IMR-90 (cell line): ENCODE measurements around the gene KCNH4. TPM values are rescaled to one million over a fixed set of nuclear protein-coding genes. Genes with fewer than 3 reads are reported as not detected.

Experiments used
- ATAC-seq: fragments of 200-7000 bp; cut with Tn5 transposase; 2 replicates; pipeline ENCODE4 v1.9.1; 2020; ENCODE audit warnings: low read depth, mild to moderate bottlenecking, moderate library complexity
- BruUV-seq: library from RNA; stranded (reverse); fragments of 400-500 nt; replicated peaks from 2 replicates; lab custom pipeline; 2021; lab: Mats Ljungman, UMichigan
- CTCF ChIA-PET: fragments of 300-600 bp; formaldehyde crosslinking; extraction: SDS; loops from one replicate; lab custom pipeline; 2021; ENCODE audit warnings: antibody characterized with exemption; lab: Yijun Ruan, JAX
- POLR2A ChIA-PET: fragments of 300-600 bp; sonication (Branson Sonifier 250); formaldehyde crosslinking; loops from one replicate; lab custom pipeline; 2022; ENCODE audit warnings: antibody characterized with exemption; ENCODE audit not compliant: unreplicated experiment; lab: Charles Lee
- DNase-seq: peaks from one replicate; pipeline ENCODE4 v3.0.0; 2013
- H2AFZ ChIP-seq: replicated peaks from 2 replicates; pipeline ENCODE3; 2013; ENCODE audit warnings: low read length, mild to moderate bottlenecking; ENCODE audit not compliant: poor library complexity
- H2AK5ac ChIP-seq: 2 replicates; pipeline ENCODE4 v1.6.1; 2013; ENCODE audit warnings: low read depth, low read length, inconsistent platforms
- H2AK9ac ChIP-seq: replicated peaks from 2 replicates; pipeline ENCODE3; 2013; ENCODE audit warnings: mild to moderate bottlenecking, low read depth, low read length, moderate library complexity; ENCODE audit not compliant: poor library complexity
- H2BK120ac ChIP-seq: 2 replicates; pipeline ENCODE4 v1.6.1; 2013; ENCODE audit warnings: low read depth, low read length, inconsistent platforms
- H2BK15ac ChIP-seq: 3 replicates; pipeline ENCODE4 v1.6.1; 2013; ENCODE audit warnings: low read depth, low read length, inconsistent platforms
- H2BK20ac ChIP-seq: 2 replicates; pipeline ENCODE4 v1.6.1; 2013; ENCODE audit warnings: low read depth, mild to moderate bottlenecking, inconsistent platforms, low read length, moderate library complexity
- H2BK5ac ChIP-seq: 2 replicates; pipeline ENCODE4 v1.6.1; 2013; ENCODE audit warnings: mild to moderate bottlenecking, low read depth, low read length, inconsistent platforms; ENCODE audit not compliant: poor library complexity, severe bottlenecking
- H3K14ac ChIP-seq: replicated peaks from 2 replicates; pipeline ENCODE4 v1.6.1; 2013; ENCODE audit warnings: low read depth, low read length, inconsistent platforms
- H3K18ac ChIP-seq: 2 replicates; pipeline ENCODE4 v1.6.1; 2013; ENCODE audit warnings: low read depth, low read length, control low read depth
- H3K23ac ChIP-seq: 2 replicates; pipeline ENCODE4 v1.6.1; 2013; ENCODE audit warnings: low read depth, low read length, inconsistent platforms
- H3K27ac ChIP-seq: 2 replicates; pipeline ENCODE4 v1.5.1; 2013; ENCODE audit warnings: mild to moderate bottlenecking, control low read depth, low read length; ENCODE audit not compliant: insufficient read depth
- H3K27me3 ChIP-seq: 2 replicates; pipeline ENCODE4 v1.6.1; 2013; ENCODE audit warnings: low read length; ENCODE audit not compliant: control insufficient read depth, insufficient read depth
- H3K36me3 ChIP-seq: 2 replicates; pipeline ENCODE4 v1.6.1; 2013; ENCODE audit warnings: low read length, mixed read lengths; ENCODE audit not compliant: control insufficient read depth, insufficient read depth
- H3K4ac ChIP-seq: 2 replicates; pipeline ENCODE4 v1.6.1; 2013; ENCODE audit warnings: low read depth, low read length, inconsistent platforms
- H3K4me1 ChIP-seq: 2 replicates; pipeline ENCODE4 v1.6.1; 2013; ENCODE audit warnings: low read length, mixed read lengths; ENCODE audit not compliant: control insufficient read depth, insufficient read depth
- H3K4me2 ChIP-seq: 2 replicates; pipeline ENCODE4 v1.6.1; 2013; ENCODE audit warnings: low read depth, mild to moderate bottlenecking, control low read depth, low read length, moderate library complexity
- H3K4me3 ChIP-seq: 2 replicates; pipeline ENCODE4 v1.5.1; 2013; ENCODE audit warnings: low read depth, mild to moderate bottlenecking, control low read depth, low read length, moderate library complexity; ENCODE audit not compliant: insufficient read depth
- H3K56ac ChIP-seq: 2 replicates; pipeline ENCODE4 v1.6.1; 2013; ENCODE audit warnings: low read length, inconsistent platforms; ENCODE audit not compliant: insufficient read depth; ENCODE audit errors: extremely low read depth
- H3K79me1 ChIP-seq, 2 experiments: 2 replicates each; pipeline ENCODE4 v1.6.1; 2013; ENCODE audit warnings: low read length in 2 of 2, inconsistent platforms in 1 of 2, low read depth in 1 of 2
- H3K9ac ChIP-seq: 2 replicates; pipeline ENCODE4 v1.6.1; 2013; ENCODE audit warnings: low read depth, low read length, control low read depth
- H3K9me1 ChIP-seq: 2 replicates; pipeline ENCODE4 v1.6.1; 2013; ENCODE audit warnings: low read length, inconsistent platforms; ENCODE audit not compliant: insufficient read depth
- H3K9me3 ChIP-seq: 2 replicates; pipeline ENCODE4 v1.6.1; 2013; ENCODE audit warnings: low read length; ENCODE audit not compliant: control insufficient read depth, insufficient read depth
- H4K20me1 ChIP-seq: 2 replicates; pipeline ENCODE4 v1.6.1; 2013; ENCODE audit warnings: low read length, inconsistent platforms; ENCODE audit not compliant: insufficient read depth
- H4K5ac ChIP-seq: 2 replicates; pipeline ENCODE4 v1.6.1; 2013; ENCODE audit warnings: mild to moderate bottlenecking, low read depth, low read length, control low read depth
- H4K8ac ChIP-seq, 2 experiments: 2 replicates each; pipeline ENCODE4 v1.6.1; 2013; ENCODE audit warnings: low read depth in 2 of 2, low read length in 2 of 2, control low read depth in 1 of 2, inconsistent platforms in 1 of 2
- H4K91ac ChIP-seq: 2 replicates; pipeline ENCODE4 v1.6.1; 2013; ENCODE audit warnings: low read depth, low read length, inconsistent platforms; ENCODE audit not compliant: insufficient read depth
- BHLHE40 ChIP-seq: fragments of 150-350 bp; IDR thresholded peaks from 2 replicates; pipeline ENCODE4 v1.6.1; 2016; ENCODE audit warnings: mild to moderate bottlenecking, low read depth, low read length
- CEBPB ChIP-seq: IDR thresholded peaks from 2 replicates; pipeline ENCODE4 v1.6.1; 2012; ENCODE audit warnings: low read depth, low read length, improper control_type of control experiment
- CTCF ChIP-seq: conservative IDR thresholded peaks from 2 replicates; pipeline ENCODE4 v1.5.1; 2012; ENCODE audit warnings: mild to moderate bottlenecking, low read depth, low read length, improper control_type of control experiment
- ELK1 ChIP-seq: fragments of 150-350 bp; IDR thresholded peaks from 2 replicates; pipeline ENCODE4 v1.6.1; 2016; ENCODE audit warnings: low read depth, mild to moderate bottlenecking, low read length, moderate library complexity, borderline replicate concordance
- FOS ChIP-seq: fragments of 150-350 bp; IDR thresholded peaks from 2 replicates; pipeline ENCODE4 v1.6.1; 2016; ENCODE audit warnings: low read depth, low read length
- MAFK ChIP-seq: IDR thresholded peaks from 2 replicates; pipeline ENCODE4 v1.6.1; 2012; ENCODE audit warnings: low read depth, low read length, improper control_type of control experiment
- MXI1 ChIP-seq: IDR thresholded peaks from 2 replicates; pipeline ENCODE4 v1.6.1; 2012; ENCODE audit warnings: low read depth, mild to moderate bottlenecking, low read length, moderate library complexity, borderline replicate concordance
- POLR2A ChIP-seq: IDR thresholded peaks from 2 replicates; pipeline ENCODE4 v1.6.1; 2012; ENCODE audit warnings: mild to moderate bottlenecking, low read depth, low read length
- RAD21 ChIP-seq: IDR thresholded peaks from 2 replicates; pipeline ENCODE4 v1.6.1; 2012; ENCODE audit warnings: low read length, improper control_type of control experiment
- RCOR1 ChIP-seq: IDR thresholded peaks from 2 replicates; pipeline ENCODE4 v1.6.1; 2012; ENCODE audit warnings: mild to moderate bottlenecking, low read length, improper control_type of control experiment; ENCODE audit not compliant: insufficient replicate concordance
- RFX5 ChIP-seq: IDR thresholded peaks from 2 replicates; pipeline ENCODE4 v1.8.0; 2012; ENCODE audit warnings: low read depth, mild to moderate bottlenecking, low read length, moderate library complexity
- SMC3 ChIP-seq: fragments of 150-350 bp; IDR thresholded peaks from 2 replicates; pipeline ENCODE4 v1.6.1; 2016; ENCODE audit warnings: low read depth, mild to moderate bottlenecking, antibody characterized with exemption, low read length, moderate library complexity
- USF2 ChIP-seq: fragments of 150-350 bp; IDR thresholded peaks from 2 replicates; pipeline ENCODE4 v1.6.1; 2017; ENCODE audit warnings: mild to moderate bottlenecking, antibody characterized with exemption, low read length, low read depth
- WGBS, 2 experiments: methylation state at CpG; one replicate each; pipeline versions ENCODE4 v1.1.5 to v1.1.7; 2013; ENCODE audit warnings: missing lambda C conversion rate in 2 of 2; ENCODE audit not compliant: insufficient read length in 1 of 2; ENCODE audit errors: extremely low coverage in 2 of 2; 5-methylcytosine and 5-hydroxymethylcytosine counted together
- dilution Hi-C: fragments of 300-500 bp; cut with HindIII; formaldehyde crosslinking; loops from one replicate; pipeline ENCODE4 v1.14.3; 2018; ENCODE audit warnings: low sequenced_read_pairs; ENCODE audit not compliant: unreplicated experiment
- in situ Hi-C: fragments of 300-500 bp; cut with MboI; formaldehyde crosslinking; loops from 3 replicates; pipeline ENCODE4 v1.14.3; 2019; ENCODE audit warnings: low sequenced_read_pairs, inconsistent platforms, mixed read lengths
- intact Hi-C: fragments of 100-400 bp; cut with micrococcal nuclease; formaldehyde crosslinking; loops from 2 replicates; pipeline ENCODE4 v1.10.0; 2022
- polyA plus RNA-seq, 3 experiments: library from polyadenylated mRNA; depleted of rRNA; stranded (reverse); fragments of >200 nt; gene quantifications; 2 replicates each; pipeline ENCODE4 v1.2.3, GENCODE V29; 2012; ENCODE audit warnings: low replicate concordance in 1 of 3
- total RNA-seq: library from RNA; depleted of rRNA; stranded (reverse); fragments of >200 nt; gene quantifications from 2 replicates; pipeline ENCODE4 v1.2.3, GENCODE V29; 2012

KCNH4 gene
- total and polyA plus RNA-seq, 2 of the 4 experiments (the other 2 are of a cell fraction), result 0.03 TPM; not detected in 1

- peak within 1 kb of the TSS; percentile 94 for H2AFZ ChIP-seq
- peaks cover 18% of the 10 kb centered on the region for H3K27me3 ChIP-seq
- no peak within 1 kb of the TSS for H2BK20ac ChIP-seq
- no peak within 1 kb of the TSS for H3K27ac ChIP-seq
- 0 out of 2 replicates have a peak, but pooled peaks cover 2% of the 10 kb centered on the region for H4K20me1 ChIP-seq
- H3K4me2 ChIP-seq, result peak within 1 kb of the TSS; percentile 34
- H3K9ac ChIP-seq, result no peak within 1 kb of the TSS
- peaks cover 9% of the 10 kb centered on the region for H3K4me1 ChIP-seq
- no peak within 1 kb of the TSS for H2AK5ac ChIP-seq
- POLR2A ChIA-PET, result no interaction called here
- ATAC-seq (no peak), DNase-seq (no peak)
- no peak within 1 kb of the TSS for H2BK120ac ChIP-seq
- H3K9me3 ChIP-seq, result no peaks in the 10 kb centered on the region
- H3K79me1 ChIP-seq, result no peaks in the 10 kb centered on the region
- no peak within 1 kb of the TSS for H3K18ac ChIP-seq
- TF ChIP-seq ELK1 (no peak), MXI1 (no peak), MAFK (no peak), POLR2A (no peak), RFX5 (no peak), CEBPB (no peak), RCOR1 (no peak), SMC3 (no peak), BHLHE40 (no peak), USF2 (no peak), RAD21 (no peak), FOS (no peak), CTCF (no peak)
- dilution Hi-C loops (no loop called here), intact Hi-C loops (no loop called here), in situ Hi-C loops (no loop called here)
- H3K36me3 ChIP-seq, result no peaks in the 10 kb centered on the region
- no peak within 1 kb of the TSS for H2BK15ac ChIP-seq
- CTCF ChIA-PET, result no interaction called here
- H3K4ac ChIP-seq, result peak within 1 kb of the TSS; percentile 22; the same call in 1 of the 2 replicates
- no peak within 1 kb of the TSS for H4K91ac ChIP-seq
- peak within 1 kb of the TSS in 1 of 2 experiments; percentile 49; a peak in 2 of 4 replicates for H4K8ac ChIP-seq
- H2BK5ac ChIP-seq, result no peak within 1 kb of the TSS
- no peak within 1 kb of the TSS for H3K56ac ChIP-seq
- no peak within 1 kb of the TSS for H3K23ac ChIP-seq
- H3K14ac ChIP-seq, result no peak within 1 kb of the TSS
- peak within 1 kb of the TSS; percentile 10 for H3K4me3 ChIP-seq
- 0 out of 2 replicates have a peak, but pooled peaks cover 3% of the 10 kb centered on the region for H3K9me1 ChIP-seq
- BruUV-seq, result no TSS peak
- WGBS, 2 experiments, result no CpG with 5 or more reads among the region's 11 CpGs
- peak within 1 kb of the TSS; percentile 39 for H2AK9ac ChIP-seq
- H4K5ac ChIP-seq, result no peak within 1 kb of the TSS
Observed at GRCh38 chr17:42184713-42185620, 4.0 kb upstream of the KCNH4 start, which contains the start of gene HCRT. HCRT (minus strand) TSS chr17:42185452; CDS start chr17:42185365, 87 bp downstream.
